Fibroblast of lung (primary cell): ENCODE measurements around the gene EPS8L2.

Source experiments
- EZH2 ChIP-seq: IDR thresholded peaks from 2 replicates; pipeline ENCODE4 v1.5.1; 2012; ENCODE audit warnings: low read length, control low read depth, mild to moderate bottlenecking; ENCODE audit errors: missing control alignments
- TF ChIP-seq, protein P1 (sequence below), 2 donors: IDR thresholded peaks in 1 of 2; conservative IDR thresholded peaks in 1 of 2; 1 replicate in 1 of 2; 2 replicates in 1 of 2; pipeline ENCODE4 v1.5.1; 2011 to 2012; ENCODE audit warnings: low read length in 2 of 2, control low read depth in 1 of 2, inconsistent platforms in 1 of 2, low read depth in 1 of 2, mild to moderate bottlenecking in 1 of 2

DNA sequence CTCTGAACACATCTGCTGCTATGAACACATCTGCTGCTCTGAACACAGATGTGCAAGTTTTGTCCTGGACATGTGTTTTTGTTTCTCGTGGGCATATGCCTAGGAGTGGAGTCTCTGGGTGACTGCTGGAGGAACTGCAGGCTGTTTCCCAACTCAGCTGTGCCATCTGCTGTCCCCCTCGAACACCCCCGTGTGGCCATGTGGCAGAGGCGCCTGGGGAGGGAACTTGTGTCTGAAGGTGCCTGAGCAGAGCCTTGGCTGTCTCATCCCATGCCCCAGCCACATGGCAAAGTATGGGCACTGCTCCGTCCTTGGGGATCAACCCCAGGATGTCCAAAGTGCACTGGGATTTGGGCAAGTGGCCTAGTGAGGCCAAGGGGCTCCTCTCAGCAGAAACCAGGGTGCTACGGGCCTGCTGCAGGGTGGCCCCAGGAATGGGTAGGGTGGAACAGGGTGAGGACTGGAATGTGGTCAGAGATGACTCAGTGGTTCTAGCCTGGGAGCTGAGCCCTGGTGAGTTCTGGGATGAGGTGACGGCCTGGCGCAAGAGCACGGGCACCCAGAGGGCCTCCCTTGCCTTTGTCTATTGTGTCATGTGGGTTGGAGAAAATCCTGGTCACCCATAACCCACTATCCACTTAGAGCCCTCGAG lies 56.5 kb downstream of the EPS8L2 start:
- TF ChIP-seq, protein P1, sequence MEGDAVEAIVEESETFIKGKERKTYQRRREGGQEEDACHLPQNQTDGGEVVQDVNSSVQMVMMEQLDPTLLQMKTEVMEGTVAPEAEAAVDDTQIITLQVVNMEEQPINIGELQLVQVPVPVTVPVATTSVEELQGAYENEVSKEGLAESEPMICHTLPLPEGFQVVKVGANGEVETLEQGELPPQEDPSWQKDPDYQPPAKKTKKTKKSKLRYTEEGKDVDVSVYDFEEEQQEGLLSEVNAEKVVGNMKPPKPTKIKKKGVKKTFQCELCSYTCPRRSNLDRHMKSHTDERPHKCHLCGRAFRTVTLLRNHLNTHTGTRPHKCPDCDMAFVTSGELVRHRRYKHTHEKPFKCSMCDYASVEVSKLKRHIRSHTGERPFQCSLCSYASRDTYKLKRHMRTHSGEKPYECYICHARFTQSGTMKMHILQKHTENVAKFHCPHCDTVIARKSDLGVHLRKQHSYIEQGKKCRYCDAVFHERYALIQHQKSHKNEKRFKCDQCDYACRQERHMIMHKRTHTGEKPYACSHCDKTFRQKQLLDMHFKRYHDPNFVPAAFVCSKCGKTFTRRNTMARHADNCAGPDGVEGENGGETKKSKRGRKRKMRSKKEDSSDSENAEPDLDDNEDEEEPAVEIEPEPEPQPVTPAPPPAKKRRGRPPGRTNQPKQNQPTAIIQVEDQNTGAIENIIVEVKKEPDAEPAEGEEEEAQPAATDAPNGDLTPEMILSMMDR (conservative IDR thresholded peaks at IDR 0.05 in 1 of 2, IDR thresholded peaks at IDR 0.05 in 1 of 2; ENCODE audit: low read depth in 1 of 2, low read length in 2 of 2) = peak; percentile 22 to 30
- no peak for TF ChIP-seq EZH2
